HepG2 (cell line): ENCODE results near the gene CLDN19.

Experiments used
- ATF2 ChIP-seq: sonication (generic); formaldehyde crosslinking; IDR thresholded peaks from 2 replicates; pipeline ENCODE4 v1.4.0; 2020; ENCODE audit warnings: missing genetic modification reagents
- ATF4 ChIP-seq, 2 experiments: fragments of 450-650 bp in 1 of 2; sonication (generic) in 1 of 2; formaldehyde crosslinking; IDR thresholded peaks; 2 replicates each; pipeline versions ENCODE4 v1.5.0 to v1.8.0; 2020 to 2022; ENCODE audit warnings: mild to moderate bottlenecking in 1 of 2, missing genetic modification reagents in 1 of 2
- ELK4 ChIP-seq: sonication (generic); formaldehyde crosslinking; IDR thresholded peaks from 2 replicates; pipeline ENCODE4 v1.9.0; 2021; ENCODE audit warnings: missing genetic modification reagents, borderline replicate concordance
- MAFK ChIP-seq, 2 experiments: IDR thresholded peaks in 1 of 2; conservative IDR thresholded peaks in 1 of 2; 2 replicates each; pipeline ENCODE4 v1.6.1; 2011; ENCODE audit warnings: improper control_type of control experiment in 2 of 2, low read length in 2 of 2
- SMAD3 ChIP-seq: sonication (generic); formaldehyde crosslinking; IDR thresholded peaks from 2 replicates; pipeline ENCODE4 v1.4.0; 2020; ENCODE audit warnings: missing genetic modification reagents
- SP1 ChIP-seq, 2 experiments: fragments of 450-650 bp in 1 of 2; sonication (generic) in 1 of 2; formaldehyde crosslinking in 1 of 2; IDR thresholded peaks; 2 replicates each; pipeline versions ENCODE4 v1.4.0 to v1.6.1; 2016 to 2020; ENCODE audit warnings: missing genetic modification reagents in 1 of 2
- SYNCRIP ChIP-seq: fragments of 200-400 bp; formaldehyde crosslinking; IDR thresholded peaks from 2 replicates; pipeline ENCODE4 v1.6.1; 2018; ENCODE audit warnings: mild to moderate bottlenecking, low read depth, low read length; ENCODE audit not compliant: insufficient read depth
- TBX3 ChIP-seq: fragments of 450-650 bp; IDR thresholded peaks from 2 replicates; pipeline ENCODE4 v1.6.1; 2017; ENCODE audit warnings: antibody characterized with exemption, mild to moderate bottlenecking, inconsistent platforms, borderline replicate concordance
- ZSCAN25 ChIP-seq: sonication (generic); formaldehyde crosslinking; IDR thresholded peaks from 2 replicates; pipeline ENCODE4 v1.8.0; 2022; ENCODE audit warnings: mild to moderate bottlenecking, missing genetic modification reagents

DNA sequence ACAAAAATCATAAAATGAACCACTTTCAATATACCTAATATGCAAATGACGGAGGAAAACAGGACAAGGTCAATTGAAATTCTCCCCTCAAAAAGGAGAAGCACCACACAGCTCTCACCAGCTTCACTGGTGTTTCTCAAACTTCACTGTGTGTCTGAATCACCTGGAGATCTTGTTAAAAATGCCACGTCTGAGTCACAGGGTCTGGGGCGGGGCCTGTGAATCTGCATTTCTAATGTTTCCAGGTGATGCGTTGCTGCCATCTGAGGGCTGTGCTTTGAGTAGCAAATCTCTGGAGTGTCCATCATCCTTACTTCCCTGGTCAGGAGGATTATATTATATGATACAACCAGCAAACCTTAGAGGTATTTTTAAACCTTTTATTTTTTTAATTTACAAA is 9.0 kb downstream of the CLDN19 start:
- no peak for TF ChIP-seq ZSCAN25 (CRISPR knock-in tag)
- TF ChIP-seq ELK4 (CRISPR knock-in tag): no peak
- TF ChIP-seq MAFK (conservative IDR thresholded peaks at IDR 0.05 in 1 of 2, IDR thresholded peaks at IDR 0.05 in 1 of 2; ENCODE audit: low read length in 2 of 2): no peak
- no peak for TF ChIP-seq SP1 (IDR thresholded peaks at IDR 0.05)
- no peak for TF ChIP-seq SP1 (CRISPR knock-in tag; IDR thresholded peaks at IDR 0.05)
- TF ChIP-seq ATF4 (CRISPR knock-in tag; IDR thresholded peaks at IDR 0.05): no peak
- no peak for TF ChIP-seq TBX3
- no peak for TF ChIP-seq ATF2 (CRISPR knock-in tag)
- no peak for TF ChIP-seq SYNCRIP
- no peak for TF ChIP-seq SMAD3
